Adrenal gland (tissue), 5 donors: ENCODE data around the gene ALG12.

Experiments used
- POLR2A ChIP-seq, 2 donors: fragments of 450-650 bp; IDR thresholded peaks; one replicate each; pipeline ENCODE4 v1.6.1; 2017; ENCODE audit warnings: antibody characterized with exemption in 2 of 2, mild to moderate bottlenecking in 2 of 2, moderate library complexity in 1 of 2
- TF ChIP-seq, protein P1 (sequence below), 6 experiments: fragments of 450-650 bp in 4 of 6; fragments of 200-600 bp in 2 of 6; sonication (generic) in 1 of 6; IDR thresholded peaks; 1 replicate in 5 of 6; 2 replicates in 1 of 6; pipeline versions ENCODE4 v1.5.1 to v1.8.0; 2016 to 2021; ENCODE audit warnings: antibody characterized with exemption in 6 of 6, mild to moderate bottlenecking in 2 of 6, moderate library complexity in 1 of 6
- donor health status: DM: no; HTN: no; CAD: no.

DNA sequence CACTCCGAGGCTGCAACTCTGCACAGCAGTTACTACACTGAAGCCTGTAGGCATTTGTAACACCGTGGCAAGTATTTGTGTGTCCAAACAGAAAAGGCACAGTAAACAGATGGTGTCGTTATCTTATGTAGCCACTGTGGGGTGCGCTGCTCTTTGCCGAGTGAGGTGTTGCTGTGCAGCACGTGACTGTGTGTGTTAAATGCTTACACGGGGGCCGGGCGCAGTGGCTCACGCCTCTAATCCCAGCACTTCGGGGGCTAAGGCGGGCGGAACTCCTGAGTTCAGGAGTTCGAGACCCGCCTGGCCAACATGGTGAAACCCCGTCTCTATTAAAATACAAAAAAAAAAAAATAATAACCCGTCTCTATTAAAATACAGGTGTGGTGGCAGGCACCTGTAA is 53.1 kb downstream of the ALG12 start:
- TF ChIP-seq, protein P1, sequence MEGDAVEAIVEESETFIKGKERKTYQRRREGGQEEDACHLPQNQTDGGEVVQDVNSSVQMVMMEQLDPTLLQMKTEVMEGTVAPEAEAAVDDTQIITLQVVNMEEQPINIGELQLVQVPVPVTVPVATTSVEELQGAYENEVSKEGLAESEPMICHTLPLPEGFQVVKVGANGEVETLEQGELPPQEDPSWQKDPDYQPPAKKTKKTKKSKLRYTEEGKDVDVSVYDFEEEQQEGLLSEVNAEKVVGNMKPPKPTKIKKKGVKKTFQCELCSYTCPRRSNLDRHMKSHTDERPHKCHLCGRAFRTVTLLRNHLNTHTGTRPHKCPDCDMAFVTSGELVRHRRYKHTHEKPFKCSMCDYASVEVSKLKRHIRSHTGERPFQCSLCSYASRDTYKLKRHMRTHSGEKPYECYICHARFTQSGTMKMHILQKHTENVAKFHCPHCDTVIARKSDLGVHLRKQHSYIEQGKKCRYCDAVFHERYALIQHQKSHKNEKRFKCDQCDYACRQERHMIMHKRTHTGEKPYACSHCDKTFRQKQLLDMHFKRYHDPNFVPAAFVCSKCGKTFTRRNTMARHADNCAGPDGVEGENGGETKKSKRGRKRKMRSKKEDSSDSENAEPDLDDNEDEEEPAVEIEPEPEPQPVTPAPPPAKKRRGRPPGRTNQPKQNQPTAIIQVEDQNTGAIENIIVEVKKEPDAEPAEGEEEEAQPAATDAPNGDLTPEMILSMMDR (IDR thresholded peaks at IDR 0.05) = no peak
- no peak for TF ChIP-seq POLR2A (IDR thresholded peaks at IDR 0.05)
